ENCODE data around the gene LYPD6.

LYPD6 gene

DNA sequence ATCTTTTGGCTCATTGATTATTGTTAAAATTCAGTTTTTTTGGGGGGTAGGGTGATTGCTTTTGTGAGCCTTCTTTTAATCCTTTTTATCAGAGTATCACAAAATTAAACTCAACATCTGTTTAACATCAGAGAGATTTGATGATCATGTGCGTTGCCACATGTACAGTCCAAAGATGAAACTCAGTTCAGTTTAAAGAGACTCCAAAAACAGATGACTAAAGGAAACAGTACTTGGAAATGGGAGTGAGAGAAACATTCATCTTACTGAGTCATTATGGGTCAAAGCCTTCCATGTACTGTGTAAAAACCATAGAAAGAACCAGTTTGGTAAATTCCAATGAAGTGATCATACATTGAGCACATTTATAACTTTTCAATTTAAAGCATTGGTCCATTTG, 53.0 kb downstream of the LYPD6 start:
- no peak for TF ChIP-seq CTCF (IDR thresholded peaks at IDR 0.05; ENCODE audit: low read depth, low read length)
- DNase-seq, result no peak
- H3K27ac ChIP-seq, result no peak overlapping the region

GRCh38 chr2:149385350-149385749, 55.0 kb downstream of the LYPD6 start:
- DNase-seq, result no peak
- Histone ChIP-seq H3K4me3 (ENCODE audit: low read depth, low read length) (no peak overlapping the region), H3K9me3 (ENCODE audit: severe bottlenecking) (no peaks in the 10 kb centered on the region), H3K27me3 (ENCODE audit: insufficient read depth, low read depth, severe bottlenecking) (no peaks in the 10 kb centered on the region), H3K27ac (no peak overlapping the region), H3K36me3 (no peaks in the 10 kb centered on the region)
- TF ChIP-seq CTCF (IDR thresholded peaks at IDR 0.05; ENCODE audit: low read depth, low read length), result no peak

More for the DNA sequence above, 53.0 kb downstream of the LYPD6 start:
- Histone ChIP-seq H3K36me3 (no peaks in the 10 kb centered on the region), H3K4me3 (ENCODE audit: low read depth, low read length) (no peak overlapping the region), H3K27me3 (ENCODE audit: insufficient read depth, low read depth, severe bottlenecking) (no peaks in the 10 kb centered on the region), H3K9me3 (ENCODE audit: severe bottlenecking) (no peaks in the 10 kb centered on the region)

- DNase-seq, result no peak
- no peaks in the 10 kb centered on the region for H3K27me3 ChIP-seq (ENCODE audit: insufficient read depth, low read depth, severe bottlenecking)
- no peaks in the 10 kb centered on the region for H3K9me3 ChIP-seq (ENCODE audit: severe bottlenecking)
- H3K4me3 ChIP-seq (ENCODE audit: low read depth, low read length), result no peak overlapping the region
- H3K36me3 ChIP-seq, result no peaks in the 10 kb centered on the region
- no peak overlapping the region for H3K27ac ChIP-seq
- no peak for TF ChIP-seq CTCF (IDR thresholded peaks at IDR 0.05; ENCODE audit: low read depth, low read length)
Measured at GRCh38 chr2:149387411-149387810, 57.0 kb downstream of the LYPD6 start.

DNA sequence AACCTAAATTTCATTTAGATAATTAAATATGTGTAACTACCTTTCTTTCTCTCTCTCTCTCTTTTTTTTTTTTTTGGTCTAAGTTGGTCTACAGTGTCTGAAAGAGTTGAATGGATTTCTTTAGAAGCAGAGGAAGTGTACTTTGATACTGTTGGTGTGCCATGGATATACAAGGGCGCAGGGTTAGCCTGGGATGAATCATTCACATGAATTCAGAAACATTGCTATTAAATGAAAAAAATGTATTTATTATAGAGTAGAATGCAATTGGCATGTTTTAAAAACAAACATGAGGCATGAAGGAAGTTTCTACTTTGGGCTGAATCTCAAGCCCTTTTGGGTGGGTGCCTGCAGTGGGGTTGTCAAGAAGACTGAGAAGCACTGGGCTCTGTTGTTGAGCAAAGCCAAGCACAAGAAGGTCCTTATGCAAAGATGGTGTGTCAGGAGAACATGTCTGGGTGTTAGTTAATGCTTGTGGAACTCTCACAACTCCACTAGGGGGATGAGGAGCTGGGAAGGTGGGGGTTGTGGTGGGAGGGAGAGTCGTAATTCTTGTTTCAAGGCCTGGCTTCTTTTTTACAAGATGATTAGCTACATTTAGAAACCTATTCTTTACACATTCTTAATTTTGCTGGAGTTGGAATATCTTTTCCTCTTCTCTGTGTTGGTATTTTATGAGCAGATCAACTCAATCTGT, 57.9 kb downstream of the LYPD6 start:
- Histone ChIP-seq H3K27ac (no peak overlapping the region), H3K4me3 (ENCODE audit: low read depth, low read length) (no peak overlapping the region), H3K27me3 (ENCODE audit: insufficient read depth, low read depth, severe bottlenecking) (no peaks in the 10 kb centered on the region), H3K9me3 (ENCODE audit: severe bottlenecking) (no peaks in the 10 kb centered on the region), H3K36me3 (no peaks in the 10 kb centered on the region)
- peak; percentile 14 for DNase-seq
- 0 out of 2 replicates have a peak, but pooled peaks have one; percentile 13 for TF ChIP-seq CTCF (IDR thresholded peaks at IDR 0.05; ENCODE audit: low read depth, low read length)

DNA sequence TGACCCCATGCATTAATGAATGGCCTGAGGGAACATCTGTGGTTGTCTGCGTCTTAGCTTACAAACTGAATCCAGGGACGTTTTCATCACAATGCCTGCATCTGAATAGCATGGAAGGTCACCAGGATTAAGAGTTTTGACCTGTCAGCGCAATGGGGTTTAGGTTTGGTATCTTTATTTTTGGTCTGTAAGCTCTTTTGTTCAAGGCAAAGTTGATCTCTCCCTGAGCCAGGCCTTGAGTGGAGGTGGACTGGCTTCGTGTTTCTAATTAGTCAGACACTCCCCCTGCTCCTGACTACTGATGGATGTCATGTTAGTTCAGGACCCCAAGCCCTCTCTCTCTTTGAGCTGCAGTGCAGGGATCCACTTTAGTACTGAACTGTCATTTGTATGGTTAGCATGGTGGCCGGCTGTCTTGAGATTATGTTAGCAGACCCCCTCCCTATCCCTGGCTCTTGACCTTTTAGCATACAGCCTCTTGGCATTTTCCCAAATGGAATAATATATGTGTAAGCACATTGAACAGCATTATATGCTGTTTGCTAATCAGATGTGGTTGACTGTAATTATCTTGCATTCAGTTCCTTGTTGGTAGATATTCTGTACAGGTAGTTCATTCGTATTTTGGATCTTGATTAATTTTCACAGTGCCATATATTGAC, 59.2 kb downstream of the LYPD6 start:
- no peak for DNase-seq
- Histone ChIP-seq H3K4me3 (ENCODE audit: low read depth, low read length) (no peak overlapping the region), H3K27ac (no peak overlapping the region), H3K9me3 (ENCODE audit: severe bottlenecking) (no peaks in the 10 kb centered on the region), H3K27me3 (ENCODE audit: insufficient read depth, low read depth, severe bottlenecking) (no peaks in the 10 kb centered on the region), H3K36me3 (no peaks in the 10 kb centered on the region)
- TF ChIP-seq CTCF (IDR thresholded peaks at IDR 0.05; ENCODE audit: low read depth, low read length), result no peak

All from WERI-Rb-1 (cell line).